HEK293 (cell line): ENCODE results near the gene NANOS2.
A peak's percentile ranks its signal among the peaks of the same experiment; 100 is the strongest.

Experiments used
- CTCF ChIA-PET: fragments of 350-600 bp; formaldehyde crosslinking; extraction: SDS; loops from one replicate; lab custom pipeline; 2021; ENCODE audit warnings: antibody characterized with exemption; lab: Yijun Ruan, JAX
- POLR2A ChIA-PET: fragments of 300-600 bp; formaldehyde crosslinking; extraction: SDS; loops from one replicate; lab custom pipeline; 2020; ENCODE audit warnings: antibody characterized with exemption, inconsistent platforms; lab: Yijun Ruan, JAX
- H3K27ac ChIP-seq: fragments of 200-500 bp; sonication (Bioruptor generic); 2 replicates; pipeline ENCODE4 v1.5.1; 2014; ENCODE audit warnings: low read depth, low read length, control low read depth, inconsistent platforms; ENCODE audit errors: extremely low read depth
- H3K36me3 ChIP-seq, 2 experiments: fragments of 200-500 bp in 1 of 2; sonication (Bioruptor generic) in 1 of 2; 1 replicate in 1 of 2; 2 replicates in 1 of 2; pipeline ENCODE4 v1.5.1; 2014 to 2017; ENCODE audit warnings: inconsistent platforms in 2 of 2, low read length in 2 of 2; ENCODE audit not compliant: control insufficient read depth in 2 of 2, insufficient read depth in 1 of 2
- H3K4me1 ChIP-seq: fragments of 200-500 bp; sonication (Bioruptor generic); 2 replicates; pipeline ENCODE4 v1.5.1; 2014; ENCODE audit warnings: mild to moderate bottlenecking, low read length, inconsistent platforms; ENCODE audit not compliant: control insufficient read depth, insufficient read depth
- H3K4me3 ChIP-seq: 2 replicates; pipeline ENCODE4 v1.5.1; 2011; ENCODE audit warnings: low read depth, mild to moderate bottlenecking, control low read depth, low read length, moderate library complexity
- H3K9me3 ChIP-seq: fragments of 200-500 bp; sonication (Bioruptor generic); 2 replicates; pipeline ENCODE4 v1.5.1; 2014; ENCODE audit warnings: low read depth, low read length, inconsistent platforms; ENCODE audit not compliant: control insufficient read depth, insufficient read depth
- GLI2 ChIP-seq: fragments of 450-650 bp; formaldehyde crosslinking; IDR thresholded peaks from 2 replicates; pipeline ENCODE4; 2017; ENCODE audit warnings: missing biosample characterization, missing genetic modification characterization, low read depth, borderline replicate concordance
- KLF8 ChIP-seq: fragments of 450-650 bp; formaldehyde crosslinking; IDR thresholded peaks from 2 replicates; pipeline ENCODE4 v1.5.1; 2016; ENCODE audit warnings: missing biosample characterization, missing genetic modification characterization
- PRDM1 ChIP-seq: fragments of 450-650 bp; formaldehyde crosslinking; IDR thresholded peaks from 2 replicates; pipeline ENCODE4; 2016; ENCODE audit warnings: missing biosample characterization, missing genetic modification characterization
- TRIM28 ChIP-seq: IDR thresholded peaks from 2 replicates; pipeline ENCODE4 v1.6.1; 2011; ENCODE audit warnings: low read length, control low read depth, borderline replicate concordance
- ZBTB21 ChIP-seq: fragments of 450-650 bp; formaldehyde crosslinking; IDR thresholded peaks from 2 replicates; pipeline ENCODE4 v1.5.1; 2017; ENCODE audit warnings: missing biosample characterization, missing genetic modification characterization
- ZBTB7A ChIP-seq: fragments of 450-650 bp; formaldehyde crosslinking; IDR thresholded peaks from 2 replicates; pipeline ENCODE4 v1.5.1; 2016; ENCODE audit warnings: low read depth, missing biosample characterization, missing genetic modification characterization
- ZIC2 ChIP-seq: fragments of 450-650 bp; formaldehyde crosslinking; IDR thresholded peaks from 2 replicates; pipeline ENCODE4 v1.5.1; 2016; ENCODE audit warnings: missing biosample characterization, missing genetic modification characterization
- ZNF138 ChIP-seq: fragments of 450-650 bp; formaldehyde crosslinking; IDR thresholded peaks from 2 replicates; pipeline ENCODE4 v1.5.1; 2016; ENCODE audit warnings: missing biosample characterization, missing genetic modification characterization, borderline replicate concordance
- ZNF155 ChIP-seq: fragments of 450-650 bp; formaldehyde crosslinking; IDR thresholded peaks from 2 replicates; pipeline ENCODE4 v1.5.1; 2016; ENCODE audit warnings: missing biosample characterization, missing genetic modification characterization
- ZNF16 ChIP-seq: fragments of 450-650 bp; formaldehyde crosslinking; IDR thresholded peaks from 2 replicates; pipeline ENCODE4 v1.5.1; 2016; ENCODE audit warnings: low read depth, missing biosample characterization, missing genetic modification characterization
- ZNF221 ChIP-seq: fragments of 450-650 bp; formaldehyde crosslinking; IDR thresholded peaks from 2 replicates; pipeline ENCODE4 v1.5.1; 2017; ENCODE audit warnings: missing biosample characterization, missing genetic modification characterization, borderline replicate concordance
- ZNF266 ChIP-seq: fragments of 450-650 bp; formaldehyde crosslinking; IDR thresholded peaks from 2 replicates; pipeline ENCODE4 v1.5.1; 2016; ENCODE audit warnings: missing biosample characterization, missing genetic modification characterization, low read depth
- ZNF416 ChIP-seq: fragments of 450-650 bp; formaldehyde crosslinking; IDR thresholded peaks from 2 replicates; pipeline ENCODE4 v1.5.1; 2016; ENCODE audit warnings: missing biosample characterization, missing genetic modification characterization
- ZNF544 ChIP-seq: fragments of 450-650 bp; formaldehyde crosslinking; IDR thresholded peaks from 2 replicates; pipeline ENCODE4 v1.5.0; 2017; ENCODE audit warnings: missing biosample characterization, missing genetic modification characterization
- ZNF623 ChIP-seq: fragments of 450-650 bp; formaldehyde crosslinking; IDR thresholded peaks from 2 replicates; pipeline ENCODE4 v1.5.1; 2016; ENCODE audit warnings: missing biosample characterization, missing genetic modification characterization
- ZNF707 ChIP-seq: fragments of 450-650 bp; formaldehyde crosslinking; IDR thresholded peaks from 2 replicates; pipeline ENCODE4 v1.5.1; 2016; ENCODE audit warnings: missing biosample characterization, missing genetic modification characterization
- ZNF76 ChIP-seq: fragments of 450-650 bp; formaldehyde crosslinking; IDR thresholded peaks from 2 replicates; pipeline ENCODE4; 2016; ENCODE audit warnings: low read depth, missing biosample characterization, missing genetic modification characterization, borderline replicate concordance
- ZNF791 ChIP-seq: fragments of 450-650 bp; formaldehyde crosslinking; IDR thresholded peaks from 2 replicates; pipeline ENCODE4 v1.5.1; 2016; ENCODE audit warnings: missing biosample characterization, missing genetic modification characterization
- TF ChIP-seq, protein P1 (sequence below): fragments of 450-650 bp; formaldehyde crosslinking; IDR thresholded peaks from 2 replicates; pipeline ENCODE4 v1.5.1; 2016; ENCODE audit warnings: missing biosample characterization, missing genetic modification characterization
- TF ChIP-seq, protein P2 (sequence below): fragments of 450-650 bp; formaldehyde crosslinking; IDR thresholded peaks from 2 replicates; pipeline ENCODE4 v1.5.1; 2016; ENCODE audit warnings: missing biosample characterization, missing genetic modification characterization
- TF ChIP-seq, protein P3 (sequence below): sonication (generic); formaldehyde crosslinking; IDR thresholded peaks from 2 replicates; pipeline ENCODE4 v1.8.1; 2022; ENCODE audit warnings: mild to moderate bottlenecking, moderate library complexity, missing genetic modification reagents
- TF ChIP-seq, protein P4 (sequence below): fragments of 450-650 bp; formaldehyde crosslinking; IDR thresholded peaks from 2 replicates; pipeline ENCODE4 v1.5.1; 2016; ENCODE audit warnings: missing biosample characterization, missing genetic modification characterization
- TF ChIP-seq, protein P5 (sequence below): fragments of 450-650 bp; formaldehyde crosslinking; optimal IDR thresholded peaks from 2 replicates; pipeline ENCODE3; 2016; ENCODE audit warnings: missing biosample characterization, mild to moderate bottlenecking, missing genetic modification characterization
- TF ChIP-seq, protein P6 (sequence below): fragments of 450-650 bp; formaldehyde crosslinking; IDR thresholded peaks from 2 replicates; pipeline ENCODE4 v1.5.1; 2016; ENCODE audit warnings: missing biosample characterization, missing genetic modification characterization, low read depth

Gene NANOS2

DNA sequence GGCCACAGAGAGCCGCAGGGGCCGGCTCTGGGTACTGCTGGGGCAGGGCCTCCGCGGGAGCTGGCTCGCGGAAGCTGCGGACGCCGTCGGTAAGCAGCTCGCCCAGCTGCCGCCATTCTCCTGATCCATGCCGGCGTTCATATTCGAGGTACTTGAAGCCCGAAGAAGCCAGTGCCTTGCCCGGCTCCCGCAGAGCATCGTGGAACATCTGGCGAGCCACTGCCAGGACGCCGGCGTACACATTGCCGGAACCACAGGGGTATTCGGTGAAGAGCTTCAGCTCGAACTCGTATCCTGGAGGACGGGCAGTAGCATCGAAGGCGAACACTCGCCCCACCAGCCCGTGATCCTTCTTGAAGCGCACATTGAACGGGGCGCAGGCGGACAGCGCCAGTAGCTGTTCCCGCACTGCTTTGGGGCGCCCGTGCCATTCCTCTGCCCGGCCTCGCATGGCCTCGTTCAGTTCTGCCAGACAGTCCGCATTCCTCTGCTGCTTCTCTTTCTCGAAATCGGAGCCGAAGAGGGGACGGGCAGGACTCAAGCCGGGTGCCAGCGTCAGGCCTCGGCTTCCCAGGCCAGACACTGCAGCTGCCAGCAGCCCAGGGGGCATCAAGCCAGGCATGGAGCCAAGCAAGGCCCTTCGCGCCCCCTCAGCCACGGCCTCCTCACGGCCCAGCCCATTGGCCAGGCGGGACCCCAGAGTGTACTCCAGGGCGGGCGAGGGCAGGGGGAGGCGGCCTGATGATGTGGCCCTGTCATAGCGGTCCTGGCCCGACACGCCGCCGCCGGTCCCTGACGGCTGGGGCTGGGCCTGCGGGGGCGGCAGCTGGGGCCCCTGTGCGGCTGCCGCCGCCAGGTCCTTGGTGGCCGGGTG is 29.7 kb downstream of the NANOS2 start:
- Histone ChIP-seq H3K4me1 (peaks cover 13% of the 10 kb centered on the region), H3K36me3 (peaks cover 0 to 16% of the 10 kb centered on the region in 2 experiments; a peak in 2 of 3 replicates), H3K9me3 (no peaks in the 10 kb centered on the region), H3K4me3 (peak overlapping the region; percentile 65), H3K27ac (peak overlapping the region; percentile 93)
- ChIA-PET CTCF (interaction anchor here (0.5 to 8.8 kb wide), 5 partner anchors 19 to 379 kb away, joined by 3 to 91 read pairs (median 9); partner anchors contain the start of genes FOXA3 and SYMPK), POLR2A (interaction anchor here (0.5 to 4.1 kb wide), 7 partner anchors 17 to 111 kb away, joined by 3 to 46 read pairs (median 4); partner anchors contain the start of genes CCDC61, MYPOP and SYMPK)
- no peak for TF ChIP-seq ZIC2
- no peak for TF ChIP-seq ZNF221 (tag by site-specific recombination)
- no peak for TF ChIP-seq ZNF416 (tag by site-specific recombination)
- TF ChIP-seq, protein P1, sequence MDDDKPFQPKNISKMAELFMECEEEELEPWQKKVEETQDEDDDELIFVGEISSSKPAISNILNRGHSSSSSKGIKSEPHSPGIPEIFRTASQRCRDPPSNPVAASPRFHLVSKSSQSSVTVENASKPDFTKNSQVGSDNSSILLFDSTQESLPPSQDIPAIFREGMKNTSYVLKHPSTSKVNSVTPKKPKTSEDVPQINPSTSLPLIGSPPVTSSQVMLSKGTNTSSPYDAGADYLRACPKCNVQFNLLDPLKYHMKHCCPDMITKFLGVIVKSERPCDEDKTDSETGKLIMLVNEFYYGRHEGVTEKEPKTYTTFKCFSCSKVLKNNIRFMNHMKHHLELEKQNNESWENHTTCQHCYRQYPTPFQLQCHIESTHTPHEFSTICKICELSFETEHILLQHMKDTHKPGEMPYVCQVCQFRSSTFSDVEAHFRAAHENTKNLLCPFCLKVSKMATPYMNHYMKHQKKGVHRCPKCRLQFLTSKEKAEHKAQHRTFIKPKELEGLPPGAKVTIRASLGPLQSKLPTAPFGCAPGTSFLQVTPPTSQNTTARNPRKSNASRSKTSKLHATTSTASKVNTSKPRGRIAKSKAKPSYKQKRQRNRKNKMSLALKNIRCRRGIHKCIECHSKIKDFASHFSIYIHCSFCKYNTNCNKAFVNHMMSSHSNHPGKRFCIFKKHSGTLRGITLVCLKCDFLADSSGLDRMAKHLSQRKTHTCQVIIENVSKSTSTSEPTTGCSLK, result no peak
- no peak for TF ChIP-seq ZNF791 (tag by site-specific recombination)
- no peak for TF ChIP-seq ZNF623 (tag by site-specific recombination)
- TF ChIP-seq ZBTB7A (tag by site-specific recombination), result no peak
- TF ChIP-seq ZNF544 (tag by site-specific recombination), result no peak
- TF ChIP-seq, protein P2, sequence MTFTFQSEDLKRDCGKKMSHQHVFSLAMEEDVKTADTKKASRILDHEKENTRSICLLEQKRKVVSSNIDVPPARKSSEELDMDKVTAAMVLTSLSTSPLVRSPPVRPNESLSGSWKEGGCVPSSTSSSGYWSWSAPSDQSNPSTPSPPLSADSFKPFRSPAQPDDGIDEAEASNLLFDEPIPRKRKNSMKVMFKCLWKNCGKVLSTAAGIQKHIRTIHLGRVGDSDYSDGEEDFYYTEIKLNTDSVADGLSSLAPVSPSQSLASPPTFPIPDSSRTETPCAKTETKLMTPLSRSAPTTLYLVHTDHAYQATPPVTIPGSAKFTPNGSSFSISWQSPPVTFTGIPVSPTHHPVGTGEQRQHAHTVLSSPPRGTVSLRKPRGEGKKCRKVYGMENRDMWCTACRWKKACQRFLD (tag by site-specific recombination), result no peak
- no peak for TF ChIP-seq GLI2 (tag by site-specific recombination)
- no peak for TF ChIP-seq ZBTB21 (tag by site-specific recombination)
- TF ChIP-seq, protein P3, sequence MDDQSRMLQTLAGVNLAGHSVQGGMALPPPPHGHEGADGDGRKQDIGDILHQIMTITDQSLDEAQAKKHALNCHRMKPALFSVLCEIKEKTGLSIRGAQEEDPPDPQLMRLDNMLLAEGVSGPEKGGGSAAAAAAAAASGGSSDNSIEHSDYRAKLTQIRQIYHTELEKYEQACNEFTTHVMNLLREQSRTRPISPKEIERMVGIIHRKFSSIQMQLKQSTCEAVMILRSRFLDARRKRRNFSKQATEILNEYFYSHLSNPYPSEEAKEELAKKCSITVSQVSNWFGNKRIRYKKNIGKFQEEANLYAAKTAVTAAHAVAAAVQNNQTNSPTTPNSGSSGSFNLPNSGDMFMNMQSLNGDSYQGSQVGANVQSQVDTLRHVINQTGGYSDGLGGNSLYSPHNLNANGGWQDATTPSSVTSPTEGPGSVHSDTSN (CRISPR knock-in tag), result no peak
- no peak for TF ChIP-seq ZNF707 (tag by site-specific recombination)
- TF ChIP-seq, protein P4, sequence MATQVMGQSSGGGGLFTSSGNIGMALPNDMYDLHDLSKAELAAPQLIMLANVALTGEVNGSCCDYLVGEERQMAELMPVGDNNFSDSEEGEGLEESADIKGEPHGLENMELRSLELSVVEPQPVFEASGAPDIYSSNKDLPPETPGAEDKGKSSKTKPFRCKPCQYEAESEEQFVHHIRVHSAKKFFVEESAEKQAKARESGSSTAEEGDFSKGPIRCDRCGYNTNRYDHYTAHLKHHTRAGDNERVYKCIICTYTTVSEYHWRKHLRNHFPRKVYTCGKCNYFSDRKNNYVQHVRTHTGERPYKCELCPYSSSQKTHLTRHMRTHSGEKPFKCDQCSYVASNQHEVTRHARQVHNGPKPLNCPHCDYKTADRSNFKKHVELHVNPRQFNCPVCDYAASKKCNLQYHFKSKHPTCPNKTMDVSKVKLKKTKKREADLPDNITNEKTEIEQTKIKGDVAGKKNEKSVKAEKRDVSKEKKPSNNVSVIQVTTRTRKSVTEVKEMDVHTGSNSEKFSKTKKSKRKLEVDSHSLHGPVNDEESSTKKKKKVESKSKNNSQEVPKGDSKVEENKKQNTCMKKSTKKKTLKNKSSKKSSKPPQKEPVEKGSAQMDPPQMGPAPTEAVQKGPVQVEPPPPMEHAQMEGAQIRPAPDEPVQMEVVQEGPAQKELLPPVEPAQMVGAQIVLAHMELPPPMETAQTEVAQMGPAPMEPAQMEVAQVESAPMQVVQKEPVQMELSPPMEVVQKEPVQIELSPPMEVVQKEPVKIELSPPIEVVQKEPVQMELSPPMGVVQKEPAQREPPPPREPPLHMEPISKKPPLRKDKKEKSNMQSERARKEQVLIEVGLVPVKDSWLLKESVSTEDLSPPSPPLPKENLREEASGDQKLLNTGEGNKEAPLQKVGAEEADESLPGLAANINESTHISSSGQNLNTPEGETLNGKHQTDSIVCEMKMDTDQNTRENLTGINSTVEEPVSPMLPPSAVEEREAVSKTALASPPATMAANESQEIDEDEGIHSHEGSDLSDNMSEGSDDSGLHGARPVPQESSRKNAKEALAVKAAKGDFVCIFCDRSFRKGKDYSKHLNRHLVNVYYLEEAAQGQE, result no peak
- TF ChIP-seq KLF8 (tag by site-specific recombination), result no peak
- TF ChIP-seq ZNF138 (tag by site-specific recombination), result no peak
- no peak for TF ChIP-seq TRIM28
- no peak for TF ChIP-seq ZNF76 (tag by site-specific recombination)
- TF ChIP-seq PRDM1 (tag by site-specific recombination), result no peak
- no peak for TF ChIP-seq ZNF155 (tag by site-specific recombination)
- no peak for TF ChIP-seq ZNF16 (tag by site-specific recombination)
- TF ChIP-seq, protein P5, sequence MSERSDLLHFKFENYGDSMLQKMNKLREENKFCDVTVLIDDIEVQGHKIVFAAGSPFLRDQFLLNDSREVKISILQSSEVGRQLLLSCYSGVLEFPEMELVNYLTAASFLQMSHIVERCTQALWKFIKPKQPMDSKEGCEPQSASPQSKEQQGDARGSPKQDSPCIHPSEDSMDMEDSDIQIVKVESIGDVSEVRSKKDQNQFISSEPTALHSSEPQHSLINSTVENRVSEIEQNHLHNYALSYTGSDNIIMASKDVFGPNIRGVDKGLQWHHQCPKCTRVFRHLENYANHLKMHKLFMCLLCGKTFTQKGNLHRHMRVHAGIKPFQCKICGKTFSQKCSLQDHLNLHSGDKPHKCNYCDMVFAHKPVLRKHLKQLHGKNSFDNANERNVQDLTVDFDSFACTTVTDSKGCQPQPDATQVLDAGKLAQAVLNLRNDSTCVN, result no peak
- TF ChIP-seq, protein P6, sequence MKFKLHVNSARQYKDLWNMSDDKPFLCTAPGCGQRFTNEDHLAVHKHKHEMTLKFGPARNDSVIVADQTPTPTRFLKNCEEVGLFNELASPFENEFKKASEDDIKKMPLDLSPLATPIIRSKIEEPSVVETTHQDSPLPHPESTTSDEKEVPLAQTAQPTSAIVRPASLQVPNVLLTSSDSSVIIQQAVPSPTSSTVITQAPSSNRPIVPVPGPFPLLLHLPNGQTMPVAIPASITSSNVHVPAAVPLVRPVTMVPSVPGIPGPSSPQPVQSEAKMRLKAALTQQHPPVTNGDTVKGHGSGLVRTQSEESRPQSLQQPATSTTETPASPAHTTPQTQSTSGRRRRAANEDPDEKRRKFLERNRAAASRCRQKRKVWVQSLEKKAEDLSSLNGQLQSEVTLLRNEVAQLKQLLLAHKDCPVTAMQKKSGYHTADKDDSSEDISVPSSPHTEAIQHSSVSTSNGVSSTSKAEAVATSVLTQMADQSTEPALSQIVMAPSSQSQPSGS (tag by site-specific recombination), result no peak
- TF ChIP-seq ZNF266, result no peak
